Choroid plexus epithelial cell (primary cell): ENCODE data around the gene CCDC188.

Experiments used
- DNase-seq: peaks from one replicate; pipeline ENCODE4 v3.0.0-alpha.2; 2010; ENCODE audit warnings: low read depth
- H3K4me3 ChIP-seq: 2 replicates; pipeline ENCODE4 v1.5.1; 2011; ENCODE audit warnings: low read depth, mild to moderate bottlenecking, control low read depth, low read length, moderate library complexity
- TF ChIP-seq, protein P1 (sequence below): conservative IDR thresholded peaks from 2 replicates; pipeline ENCODE4 v1.5.1; 2011; ENCODE audit warnings: low read depth, mild to moderate bottlenecking, control low read depth, inconsistent platforms, low read length, moderate library complexity

The CCDC188 gene

DNA sequence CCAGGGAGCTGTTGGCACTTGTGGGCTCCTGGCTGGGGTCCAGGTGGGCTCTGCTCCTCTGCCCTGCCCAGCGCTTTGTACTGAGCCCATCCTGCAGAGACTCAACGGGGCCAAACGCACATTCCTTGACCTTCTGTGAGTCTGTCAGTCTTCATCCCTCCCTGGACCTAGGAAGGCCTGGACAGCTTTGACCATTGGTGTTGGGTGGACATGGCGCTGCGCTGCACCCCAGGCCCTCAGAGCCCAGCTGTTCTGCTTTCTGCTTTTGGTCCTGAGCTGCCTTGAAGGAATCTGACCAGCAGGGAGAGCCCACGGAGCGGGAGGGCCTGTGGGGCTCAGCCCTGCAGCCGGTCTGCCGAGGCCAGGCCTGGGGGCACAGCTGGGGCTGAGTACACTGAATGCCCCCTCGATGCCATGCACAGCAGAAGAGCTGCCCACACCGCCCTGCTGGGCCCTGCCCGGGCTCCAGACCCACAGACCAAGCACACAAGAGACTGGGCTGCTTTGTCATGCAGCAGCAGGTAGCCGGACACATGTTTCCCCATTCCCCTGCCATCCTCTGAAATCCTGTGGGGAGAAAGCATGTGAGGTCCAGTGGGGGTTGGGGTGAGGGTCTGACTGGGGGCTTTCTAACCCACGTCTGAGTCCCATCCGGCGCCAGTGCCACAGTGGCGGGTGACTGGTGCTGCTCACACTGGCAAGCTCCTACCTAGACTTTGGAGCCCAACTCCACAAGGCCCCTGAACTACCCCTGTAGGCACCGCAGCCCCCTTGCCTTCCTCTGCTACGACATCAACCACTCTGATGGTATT, 24.1 kb upstream of the CCDC188 start:
- TF ChIP-seq, protein P1, sequence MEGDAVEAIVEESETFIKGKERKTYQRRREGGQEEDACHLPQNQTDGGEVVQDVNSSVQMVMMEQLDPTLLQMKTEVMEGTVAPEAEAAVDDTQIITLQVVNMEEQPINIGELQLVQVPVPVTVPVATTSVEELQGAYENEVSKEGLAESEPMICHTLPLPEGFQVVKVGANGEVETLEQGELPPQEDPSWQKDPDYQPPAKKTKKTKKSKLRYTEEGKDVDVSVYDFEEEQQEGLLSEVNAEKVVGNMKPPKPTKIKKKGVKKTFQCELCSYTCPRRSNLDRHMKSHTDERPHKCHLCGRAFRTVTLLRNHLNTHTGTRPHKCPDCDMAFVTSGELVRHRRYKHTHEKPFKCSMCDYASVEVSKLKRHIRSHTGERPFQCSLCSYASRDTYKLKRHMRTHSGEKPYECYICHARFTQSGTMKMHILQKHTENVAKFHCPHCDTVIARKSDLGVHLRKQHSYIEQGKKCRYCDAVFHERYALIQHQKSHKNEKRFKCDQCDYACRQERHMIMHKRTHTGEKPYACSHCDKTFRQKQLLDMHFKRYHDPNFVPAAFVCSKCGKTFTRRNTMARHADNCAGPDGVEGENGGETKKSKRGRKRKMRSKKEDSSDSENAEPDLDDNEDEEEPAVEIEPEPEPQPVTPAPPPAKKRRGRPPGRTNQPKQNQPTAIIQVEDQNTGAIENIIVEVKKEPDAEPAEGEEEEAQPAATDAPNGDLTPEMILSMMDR = peak; percentile 54
- peak; percentile 38 for DNase-seq
- no peak overlapping the region for H3K4me3 ChIP-seq

DNA sequence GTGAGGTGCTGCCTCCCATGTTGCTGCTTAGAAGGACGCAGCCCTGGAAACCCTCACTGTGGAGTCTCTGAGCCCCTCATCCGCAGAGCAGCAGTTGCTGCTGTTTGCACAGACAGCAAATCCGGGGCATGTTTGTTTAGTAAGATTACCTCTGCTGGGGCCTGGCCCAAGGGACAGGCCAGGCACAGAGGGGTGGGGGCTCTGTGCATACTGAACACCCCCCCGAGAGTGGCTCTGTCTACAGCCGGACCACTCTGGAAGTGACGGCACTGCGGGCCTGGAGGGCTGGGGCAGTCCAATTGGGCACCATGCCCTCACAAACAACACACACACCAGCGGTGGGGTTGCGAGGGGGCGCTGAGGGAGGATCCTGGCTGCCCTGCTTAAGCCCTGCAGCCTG, 22.9 kb upstream of the CCDC188 start:
- H3K4me3 ChIP-seq = no peak overlapping the region
- DNase-seq = no peak
- TF ChIP-seq, protein P1 = no peak

DNA sequence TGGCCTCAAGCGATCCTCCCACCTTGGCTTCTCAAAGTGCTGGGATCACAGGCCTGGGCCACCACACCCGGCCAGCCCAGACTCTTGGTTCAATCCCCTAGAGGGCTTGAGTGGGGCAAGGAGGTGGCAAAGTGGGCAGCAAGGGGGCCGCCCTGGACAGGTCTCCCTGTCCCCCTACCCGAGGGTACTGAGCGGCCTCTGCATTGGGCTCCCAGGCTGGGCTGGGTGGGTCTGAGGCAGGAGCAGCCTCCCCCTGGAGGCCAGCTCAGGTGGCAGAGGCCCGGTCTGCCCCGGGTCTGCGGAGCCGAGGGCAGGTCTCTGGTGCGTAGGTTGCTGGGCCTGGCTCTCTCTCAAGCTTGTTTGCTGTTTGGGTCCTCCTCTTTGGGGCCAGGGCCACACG, 22.4 kb upstream of the CCDC188 start:
- DNase-seq = no peak
- no peak overlapping the region for H3K4me3 ChIP-seq
- TF ChIP-seq, protein P1 = no peak

DNA sequence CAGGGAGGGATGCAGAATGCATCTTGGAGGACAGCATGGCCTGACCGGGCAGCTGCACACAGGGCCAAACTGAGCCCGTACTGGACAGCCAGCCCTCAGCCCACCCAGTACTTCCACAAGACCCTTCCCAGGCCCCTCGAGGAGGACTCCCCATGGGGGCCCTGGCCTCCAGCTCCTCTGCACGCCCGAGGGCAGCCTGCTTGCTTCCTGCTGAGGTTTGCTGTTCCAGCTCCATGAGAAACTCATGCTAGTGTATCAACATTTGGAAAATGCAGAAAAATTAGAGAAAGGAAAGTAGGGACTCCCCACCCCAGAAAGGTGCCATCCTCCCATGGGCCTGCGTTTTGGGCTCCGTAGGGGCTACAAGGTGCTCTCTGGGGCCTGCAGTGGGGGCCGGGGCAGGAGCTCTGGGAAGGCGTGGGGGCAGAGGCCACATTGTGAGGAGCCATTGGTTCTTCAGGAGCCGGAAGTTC, 21.3 kb upstream of the CCDC188 start:
- H3K4me3 ChIP-seq = no peak overlapping the region
- DNase-seq = no peak
- TF ChIP-seq, protein P1 = no peak

DNA sequence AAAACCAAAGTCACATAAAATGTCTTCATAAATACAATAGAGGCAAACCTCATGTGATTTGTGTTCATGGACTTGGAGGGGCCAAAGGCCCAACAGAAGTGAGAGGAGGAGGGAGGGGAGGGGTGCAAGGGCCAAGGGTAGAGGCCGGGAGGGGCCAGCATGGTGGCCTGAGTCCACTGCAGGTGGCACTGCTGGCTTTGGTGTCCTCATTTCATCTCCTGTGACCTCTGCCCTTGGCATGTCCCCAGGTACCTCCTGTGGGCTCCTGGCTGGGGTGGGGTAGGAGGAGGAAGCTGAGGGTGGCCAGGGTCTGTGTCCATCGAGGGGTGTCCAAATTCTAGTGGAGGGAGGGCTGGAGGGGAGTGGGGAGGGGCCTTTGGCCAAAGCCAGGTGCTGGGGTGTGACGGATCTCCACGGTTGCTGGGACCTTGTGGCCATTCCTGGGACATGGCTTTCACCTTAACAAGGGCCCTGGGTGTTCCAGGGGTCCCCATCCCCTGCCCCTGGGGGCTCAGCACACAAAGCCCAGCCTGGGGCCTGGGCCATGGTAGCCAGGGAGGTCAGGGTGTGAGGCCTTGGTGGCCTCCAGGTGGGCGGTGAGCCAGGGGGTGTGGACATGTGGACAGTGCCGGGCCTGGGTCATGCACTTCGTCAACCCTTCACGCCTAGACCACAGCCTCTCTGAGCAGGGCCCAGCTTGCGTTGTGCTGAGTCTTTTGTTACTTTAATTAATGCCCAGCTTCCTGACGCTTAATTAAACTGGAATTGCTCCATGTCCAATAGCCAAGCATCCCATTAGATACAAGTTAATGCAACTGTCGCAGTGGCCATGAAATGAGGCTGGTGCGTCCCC, 20.7 kb upstream of the CCDC188 start:
- no peak overlapping the region for H3K4me3 ChIP-seq
- TF ChIP-seq, protein P1 = no peak

DNA sequence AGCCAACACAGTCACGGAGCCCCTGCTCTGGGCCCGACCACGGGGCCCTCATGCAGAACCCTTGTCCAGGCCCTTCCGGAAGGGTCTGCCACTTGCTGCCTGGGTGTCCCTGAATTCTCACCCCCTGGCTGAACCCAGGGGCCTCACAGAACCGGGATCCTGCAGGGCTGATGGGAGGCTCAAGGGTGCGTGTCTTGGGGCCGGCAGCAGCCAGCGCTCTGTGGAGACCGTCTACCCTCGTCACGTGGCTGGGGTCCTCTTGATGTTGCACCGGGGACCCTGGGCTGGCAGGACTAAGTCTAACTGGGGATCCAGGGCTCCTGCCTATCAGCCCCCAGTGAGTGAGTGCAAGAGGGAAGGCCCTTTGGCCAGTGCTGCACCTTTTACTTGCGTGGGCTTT, 19.3 kb upstream of the CCDC188 start:
- TF ChIP-seq, protein P1 = no peak
- H3K4me3 ChIP-seq = no peak overlapping the region
- no peak for DNase-seq

More for the DNA sequence above, 20.7 kb upstream of the CCDC188 start:
- no peak for DNase-seq
